Non-pigmented ciliary epithelial cell (primary cell): Measurements from ENCODE around the gene GPER1.

Source experiments
- DNase-seq: peaks from one replicate; pipeline ENCODE4 v3.0.0-alpha.2; 2010; ENCODE audit warnings: low read depth

Gene GPER1

GRCh38 chr7:1090236-1090635, 2.3 kb downstream of the GPER1 start:
- no peak for DNase-seq

GRCh38 chr7:1090686-1091643, 3.1 kb downstream of the GPER1 start:
- DNase-seq: no peak

- no peak for DNase-seq
Measured at GRCh38 chr7:1091644-1092027, 3.7 kb downstream of the GPER1 start.

GRCh38 chr7:1092161-1092632, 4.3 kb downstream of the GPER1 start:
- no peak for DNase-seq

- DNase-seq: no peak
Measured at GRCh38 chr7:1092806-1093501, 5.0 kb downstream of the GPER1 start.

DNA sequence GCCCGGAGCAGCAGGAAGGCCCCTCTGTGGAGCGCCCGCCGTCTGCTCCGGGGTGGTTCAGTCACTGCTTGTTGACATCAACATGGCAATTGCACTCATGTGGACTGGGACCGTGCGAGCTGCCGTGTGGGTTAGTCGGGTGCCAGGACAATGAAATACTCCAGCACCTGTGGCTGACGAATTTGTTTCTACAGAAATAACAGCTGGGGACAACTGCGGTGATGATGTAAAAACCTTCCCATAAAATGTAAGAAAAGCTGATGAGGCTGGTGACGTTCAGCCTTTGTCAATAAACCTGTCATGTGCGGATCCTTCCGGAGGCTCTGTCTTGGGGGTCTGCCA, 5.6 kb downstream of the GPER1 start:
- DNase-seq: no peak

DNA sequence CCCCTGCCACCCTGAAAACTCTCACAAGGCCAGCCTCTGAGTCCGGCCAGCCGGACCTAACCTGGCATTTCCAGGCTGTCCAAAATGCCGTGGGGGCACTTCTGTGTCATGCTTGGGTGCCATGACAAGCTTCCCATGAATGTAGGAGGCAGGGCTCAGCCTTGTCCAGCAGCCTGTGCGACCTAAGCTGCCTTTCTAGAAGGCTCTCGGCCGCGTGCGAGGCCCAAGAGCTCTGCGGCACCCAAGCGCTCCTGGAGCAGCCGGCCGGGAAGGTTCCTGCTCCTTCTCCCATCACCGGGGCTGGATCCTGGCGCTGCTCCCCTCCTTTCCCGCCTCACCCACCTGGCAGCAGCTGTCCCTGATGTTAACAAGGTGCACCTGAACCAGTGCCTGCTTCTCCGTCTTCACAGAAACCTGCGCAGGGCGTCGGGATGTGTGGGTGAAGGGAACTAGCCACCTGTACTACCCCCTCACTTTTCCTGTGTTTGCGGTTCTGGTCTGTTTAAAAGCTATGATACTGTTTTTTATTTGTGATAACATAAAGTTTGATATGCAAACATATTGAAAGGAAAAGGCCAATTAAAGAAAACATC, 6.1 kb downstream of the GPER1 start:
- DNase-seq: no peak

DNA sequence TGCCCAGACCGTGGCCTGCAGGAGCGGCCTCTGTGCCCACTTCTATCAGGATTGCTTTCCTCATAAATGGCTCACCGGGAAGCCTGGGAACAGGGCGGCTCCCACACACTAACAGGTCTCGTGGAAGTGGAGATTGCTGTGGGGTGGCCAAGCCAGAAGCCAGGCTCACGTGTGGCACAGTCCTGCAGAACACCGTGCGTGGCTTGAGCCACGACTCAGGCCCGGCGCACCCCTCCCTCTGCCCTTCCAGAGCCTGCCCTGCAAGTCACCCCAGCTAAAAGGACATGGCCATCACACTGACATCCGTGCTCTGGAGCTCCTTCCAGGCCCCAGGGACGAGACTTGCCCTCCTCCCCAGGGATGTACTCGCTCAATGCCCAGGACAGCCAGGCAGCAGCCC, 7.0 kb downstream of the GPER1 start:
- no peak for DNase-seq

DNA sequence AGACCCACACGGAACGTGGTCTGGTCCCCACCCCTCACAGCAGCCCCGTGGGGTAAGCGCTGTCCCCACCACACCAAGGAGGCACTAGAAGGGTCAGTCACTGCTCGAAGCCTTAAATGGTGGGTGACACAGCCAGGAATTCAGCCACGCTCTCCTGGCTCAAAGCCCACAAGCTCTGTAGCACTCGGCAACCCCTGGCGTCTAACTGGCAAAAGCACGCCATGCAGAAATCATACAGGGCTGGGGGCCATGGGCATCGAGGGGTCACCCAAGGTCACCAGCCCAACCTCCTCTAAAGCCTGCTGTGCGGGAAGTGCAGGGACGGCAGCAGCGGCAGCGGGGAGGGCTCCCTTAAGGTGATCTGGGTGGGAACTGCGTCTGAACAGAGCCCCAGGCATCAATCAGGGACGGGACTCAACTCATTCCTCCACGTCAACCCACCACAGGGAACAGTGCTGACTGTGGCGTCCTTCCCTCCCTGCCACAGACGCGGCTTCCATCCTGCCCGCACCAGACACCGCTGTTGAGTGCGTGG, 7.8 kb downstream of the GPER1 start:
- no peak for DNase-seq

DNA sequence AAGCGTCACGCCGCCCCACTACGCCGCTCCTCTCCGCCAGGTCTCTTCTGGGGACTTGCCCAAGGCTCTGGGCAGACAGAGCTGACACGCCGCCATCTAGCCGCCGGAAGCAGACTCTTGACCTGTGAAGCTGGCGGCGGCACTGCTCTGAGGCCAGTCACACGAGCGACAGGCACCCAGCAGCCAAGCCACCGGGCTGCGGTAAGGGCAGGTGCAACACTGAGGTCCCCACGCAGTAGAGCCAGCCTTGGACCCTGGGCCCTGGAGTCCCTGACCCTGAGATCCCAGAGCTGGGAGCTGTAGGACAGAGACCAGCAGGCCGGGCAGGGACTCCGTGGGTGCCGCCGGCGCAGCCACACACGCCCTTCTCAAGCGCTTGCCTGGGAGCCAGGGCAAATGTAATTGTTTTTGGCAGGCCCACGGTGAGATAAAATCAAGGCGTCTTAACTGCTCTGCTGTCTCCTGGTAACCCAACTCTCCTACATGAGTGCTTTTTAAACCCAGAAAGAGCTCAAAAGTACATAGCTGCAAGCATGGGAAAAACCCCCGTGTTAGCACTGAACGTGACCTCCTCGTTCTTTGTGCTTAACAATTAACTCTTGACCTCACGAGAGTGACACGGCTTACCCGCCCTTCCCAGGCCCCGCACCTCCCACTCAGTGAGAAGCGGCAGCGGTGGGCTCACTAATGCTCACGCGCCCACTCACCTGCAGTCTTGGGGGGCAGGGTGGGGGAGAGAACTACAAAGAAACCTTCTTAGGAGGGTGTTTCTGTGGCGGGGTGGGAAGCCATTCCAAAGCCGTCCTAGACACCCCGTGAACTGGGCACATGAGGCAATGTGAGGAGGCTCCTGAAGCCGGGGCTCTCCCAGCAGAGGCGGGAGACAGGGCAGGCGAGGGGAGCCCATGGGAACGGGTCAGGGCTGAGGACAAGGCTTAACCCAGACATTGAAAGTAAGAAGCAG, 8.5 kb downstream of the GPER1 start:
- DNase-seq: no peak

DNA sequence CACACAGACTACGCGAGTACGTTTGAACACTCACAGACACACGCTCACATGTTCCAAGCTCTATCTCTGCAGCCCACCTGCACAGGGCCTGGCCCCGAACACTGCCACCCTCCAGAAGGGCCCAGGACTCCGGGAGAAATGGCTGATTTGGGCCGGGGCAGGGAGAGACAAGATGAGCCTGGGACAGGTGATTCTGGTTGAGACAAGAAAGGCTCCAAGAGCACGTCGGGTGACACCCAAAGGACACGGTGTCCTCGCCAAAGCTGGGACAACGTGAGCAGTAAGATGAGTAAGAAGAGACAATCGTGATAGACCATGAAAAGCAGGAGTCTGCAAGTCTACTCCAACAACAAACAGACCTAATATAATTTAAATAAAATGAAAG, 9.2 kb downstream of the GPER1 start:
- no peak for DNase-seq

GRCh38 chr7:1098243-1099153, 10.6 kb downstream of the GPER1 start:
- no peak for DNase-seq

DNA sequence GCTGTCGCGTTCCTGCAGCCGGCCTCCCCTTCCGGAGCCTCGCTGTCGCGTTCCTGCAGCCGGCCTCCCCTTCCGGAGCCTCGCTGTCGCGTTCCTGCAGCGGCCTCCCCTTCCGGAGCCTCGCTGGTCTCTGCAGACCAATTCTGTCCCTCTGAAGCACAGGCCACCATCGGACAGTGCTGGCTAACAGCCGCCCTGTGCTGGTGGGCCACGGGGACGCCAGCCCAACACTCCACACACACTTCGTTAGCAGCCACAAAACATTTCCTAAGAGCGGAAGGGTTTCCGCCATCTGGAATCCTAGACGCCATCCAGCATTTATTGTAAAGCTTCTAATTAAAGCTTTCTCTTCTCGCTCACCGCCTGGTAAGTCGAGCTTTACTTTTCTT, 11.2 kb downstream of the GPER1 start:
- no peak for DNase-seq

DNA sequence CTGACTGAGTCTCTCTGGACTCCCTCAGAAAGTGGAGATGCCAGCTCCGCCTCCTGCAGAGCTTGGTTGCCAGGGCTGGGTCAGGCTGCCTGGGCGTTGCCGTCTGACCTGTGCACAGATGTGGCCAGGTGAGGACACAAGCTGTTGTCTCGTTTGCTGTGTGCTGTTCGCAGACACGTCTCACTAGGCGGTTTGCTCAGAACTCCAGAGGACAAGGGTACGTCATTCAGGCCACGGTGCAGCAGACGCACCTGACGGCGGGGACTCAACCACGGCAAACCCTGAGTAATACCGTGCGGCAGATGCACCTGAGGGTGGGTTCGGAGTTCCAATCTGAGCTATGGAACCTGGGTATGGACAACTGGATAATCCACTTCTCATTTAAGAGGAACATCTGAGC, 11.7 kb downstream of the GPER1 start:
- DNase-seq: no peak

- DNase-seq: no peak
Measured at GRCh38 chr7:1100386-1100785, 12.5 kb downstream of the GPER1 start.

GRCh38 chr7:1100834-1101562, 13.1 kb downstream of the GPER1 start:
- DNase-seq: no peak

- DNase-seq: no peak
Measured at GRCh38 chr7:1101563-1102431, 13.9 kb downstream of the GPER1 start.

GRCh38 chr7:1103009-1103788, 15.3 kb downstream of the GPER1 start:
- no peak for DNase-seq
